IMR-90 (cell line): ENCODE results near the gene BASP1. TPM values are rescaled to one million over a fixed set of nuclear protein-coding genes. Genes with fewer than 3 reads are reported as not detected.

Source experiments
- ATAC-seq: fragments of 200-7000 bp; cut with Tn5 transposase; 2 replicates; pipeline ENCODE4 v1.9.1; 2020; ENCODE audit warnings: low read depth, mild to moderate bottlenecking, moderate library complexity
- BruUV-seq: library from RNA; stranded (reverse); fragments of 400-500 nt; replicated peaks from 2 replicates; lab custom pipeline; 2021; lab: Mats Ljungman, UMichigan
- CTCF ChIA-PET: fragments of 300-600 bp; formaldehyde crosslinking; extraction: SDS; loops from one replicate; lab custom pipeline; 2021; ENCODE audit warnings: antibody characterized with exemption; lab: Yijun Ruan, JAX
- POLR2A ChIA-PET: fragments of 300-600 bp; sonication (Branson Sonifier 250); formaldehyde crosslinking; loops from one replicate; lab custom pipeline; 2022; ENCODE audit warnings: antibody characterized with exemption; ENCODE audit not compliant: unreplicated experiment; lab: Charles Lee
- DNase-seq: peaks from one replicate; pipeline ENCODE4 v3.0.0; 2013
- H2AFZ ChIP-seq: replicated peaks from 2 replicates; pipeline ENCODE3; 2013; ENCODE audit warnings: low read length, mild to moderate bottlenecking; ENCODE audit not compliant: poor library complexity
- H2AK5ac ChIP-seq: 2 replicates; pipeline ENCODE4 v1.6.1; 2013; ENCODE audit warnings: low read depth, low read length, inconsistent platforms
- H2AK9ac ChIP-seq: replicated peaks from 2 replicates; pipeline ENCODE3; 2013; ENCODE audit warnings: mild to moderate bottlenecking, low read depth, low read length, moderate library complexity; ENCODE audit not compliant: poor library complexity
- H2BK120ac ChIP-seq: 2 replicates; pipeline ENCODE4 v1.6.1; 2013; ENCODE audit warnings: low read depth, low read length, inconsistent platforms
- H2BK15ac ChIP-seq: 3 replicates; pipeline ENCODE4 v1.6.1; 2013; ENCODE audit warnings: low read depth, low read length, inconsistent platforms
- H2BK20ac ChIP-seq: 2 replicates; pipeline ENCODE4 v1.6.1; 2013; ENCODE audit warnings: low read depth, mild to moderate bottlenecking, inconsistent platforms, low read length, moderate library complexity
- H2BK5ac ChIP-seq: 2 replicates; pipeline ENCODE4 v1.6.1; 2013; ENCODE audit warnings: mild to moderate bottlenecking, low read depth, low read length, inconsistent platforms; ENCODE audit not compliant: poor library complexity, severe bottlenecking
- H3K14ac ChIP-seq: replicated peaks from 2 replicates; pipeline ENCODE4 v1.6.1; 2013; ENCODE audit warnings: low read depth, low read length, inconsistent platforms
- H3K18ac ChIP-seq: 2 replicates; pipeline ENCODE4 v1.6.1; 2013; ENCODE audit warnings: low read depth, low read length, control low read depth
- H3K23ac ChIP-seq: 2 replicates; pipeline ENCODE4 v1.6.1; 2013; ENCODE audit warnings: low read depth, low read length, inconsistent platforms
- H3K27ac ChIP-seq: 2 replicates; pipeline ENCODE4 v1.5.1; 2013; ENCODE audit warnings: mild to moderate bottlenecking, control low read depth, low read length; ENCODE audit not compliant: insufficient read depth
- H3K27me3 ChIP-seq: 2 replicates; pipeline ENCODE4 v1.6.1; 2013; ENCODE audit warnings: low read length; ENCODE audit not compliant: control insufficient read depth, insufficient read depth
- H3K36me3 ChIP-seq: 2 replicates; pipeline ENCODE4 v1.6.1; 2013; ENCODE audit warnings: low read length, mixed read lengths; ENCODE audit not compliant: control insufficient read depth, insufficient read depth
- H3K4ac ChIP-seq: 2 replicates; pipeline ENCODE4 v1.6.1; 2013; ENCODE audit warnings: low read depth, low read length, inconsistent platforms
- H3K4me1 ChIP-seq: 2 replicates; pipeline ENCODE4 v1.6.1; 2013; ENCODE audit warnings: low read length, mixed read lengths; ENCODE audit not compliant: control insufficient read depth, insufficient read depth
- H3K4me2 ChIP-seq: 2 replicates; pipeline ENCODE4 v1.6.1; 2013; ENCODE audit warnings: low read depth, mild to moderate bottlenecking, control low read depth, low read length, moderate library complexity
- H3K4me3 ChIP-seq: 2 replicates; pipeline ENCODE4 v1.5.1; 2013; ENCODE audit warnings: low read depth, mild to moderate bottlenecking, control low read depth, low read length, moderate library complexity; ENCODE audit not compliant: insufficient read depth
- H3K56ac ChIP-seq: 2 replicates; pipeline ENCODE4 v1.6.1; 2013; ENCODE audit warnings: low read length, inconsistent platforms; ENCODE audit not compliant: insufficient read depth; ENCODE audit errors: extremely low read depth
- H3K79me1 ChIP-seq, 2 experiments: 2 replicates each; pipeline ENCODE4 v1.6.1; 2013; ENCODE audit warnings: low read length in 2 of 2, inconsistent platforms in 1 of 2, low read depth in 1 of 2
- H3K9ac ChIP-seq: 2 replicates; pipeline ENCODE4 v1.6.1; 2013; ENCODE audit warnings: low read depth, low read length, control low read depth
- H3K9me1 ChIP-seq: 2 replicates; pipeline ENCODE4 v1.6.1; 2013; ENCODE audit warnings: low read length, inconsistent platforms; ENCODE audit not compliant: insufficient read depth
- H3K9me3 ChIP-seq: 2 replicates; pipeline ENCODE4 v1.6.1; 2013; ENCODE audit warnings: low read length; ENCODE audit not compliant: control insufficient read depth, insufficient read depth
- H4K20me1 ChIP-seq: 2 replicates; pipeline ENCODE4 v1.6.1; 2013; ENCODE audit warnings: low read length, inconsistent platforms; ENCODE audit not compliant: insufficient read depth
- H4K5ac ChIP-seq: 2 replicates; pipeline ENCODE4 v1.6.1; 2013; ENCODE audit warnings: mild to moderate bottlenecking, low read depth, low read length, control low read depth
- H4K8ac ChIP-seq, 2 experiments: 2 replicates each; pipeline ENCODE4 v1.6.1; 2013; ENCODE audit warnings: low read depth in 2 of 2, low read length in 2 of 2, control low read depth in 1 of 2, inconsistent platforms in 1 of 2
- H4K91ac ChIP-seq: 2 replicates; pipeline ENCODE4 v1.6.1; 2013; ENCODE audit warnings: low read depth, low read length, inconsistent platforms; ENCODE audit not compliant: insufficient read depth
- MAFK ChIP-seq: IDR thresholded peaks from 2 replicates; pipeline ENCODE4 v1.6.1; 2012; ENCODE audit warnings: low read depth, low read length, improper control_type of control experiment
- WGBS, 2 experiments: methylation state at CpG; one replicate each; pipeline versions ENCODE4 v1.1.5 to v1.1.7; 2013; ENCODE audit warnings: missing lambda C conversion rate in 2 of 2; ENCODE audit not compliant: insufficient read length in 1 of 2; ENCODE audit errors: extremely low coverage in 2 of 2; 5-methylcytosine and 5-hydroxymethylcytosine counted together
- dilution Hi-C: fragments of 300-500 bp; cut with HindIII; formaldehyde crosslinking; loops from one replicate; pipeline ENCODE4 v1.14.3; 2018; ENCODE audit warnings: low sequenced_read_pairs; ENCODE audit not compliant: unreplicated experiment
- in situ Hi-C: fragments of 300-500 bp; cut with MboI; formaldehyde crosslinking; loops from 3 replicates; pipeline ENCODE4 v1.14.3; 2019; ENCODE audit warnings: low sequenced_read_pairs, inconsistent platforms, mixed read lengths
- intact Hi-C: fragments of 100-400 bp; cut with micrococcal nuclease; formaldehyde crosslinking; loops from 2 replicates; pipeline ENCODE4 v1.10.0; 2022
- polyA plus RNA-seq, 3 experiments: library from polyadenylated mRNA; depleted of rRNA; stranded (reverse); fragments of >200 nt; gene quantifications; 2 replicates each; pipeline ENCODE4 v1.2.3, GENCODE V29; 2012; ENCODE audit warnings: low replicate concordance in 1 of 3
- total RNA-seq: library from RNA; depleted of rRNA; stranded (reverse); fragments of >200 nt; gene quantifications from 2 replicates; pipeline ENCODE4 v1.2.3, GENCODE V29; 2012

BASP1 gene
- total and polyA plus RNA-seq, 2 of the 4 experiments (the other 2 are of a cell fraction): 39.6 to 103 TPM

DNA sequence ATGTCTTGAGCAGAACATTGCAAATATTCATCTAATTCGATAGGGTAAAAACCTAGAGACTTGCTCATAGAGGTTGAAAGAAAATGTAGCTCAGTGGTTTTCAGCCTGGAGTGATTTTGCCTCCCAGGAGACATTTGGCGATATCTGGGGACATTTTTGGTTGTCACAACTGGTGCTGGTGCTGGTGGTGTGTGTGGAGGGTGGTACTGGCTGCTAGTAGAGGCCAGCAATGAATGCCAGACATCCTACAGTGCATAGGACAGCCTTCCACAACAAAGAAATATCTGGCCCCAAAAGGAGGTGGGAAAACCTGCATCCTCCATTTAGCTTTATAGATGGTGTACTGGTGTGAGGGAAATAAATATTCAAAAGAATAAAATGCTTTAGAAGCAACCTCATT, 2.1 kb upstream of the BASP1 start:
- Histone ChIP-seq H3K4me2 (peak overlapping the region; percentile 55; the same call in 1 of the 2 replicates), H4K20me1 (peaks cover 20% of the 10 kb centered on the region), H4K5ac (no peak overlapping the region), H3K4me3 (no peak overlapping the region), H2AFZ (no peak overlapping the region), H2BK20ac (no peak overlapping the region), H3K18ac (no peak overlapping the region), H3K79me1 (peaks cover 0 to 14% of the 10 kb centered on the region in 2 experiments; a peak in 3 of 4 replicates), H3K27me3 (no peaks in the 10 kb centered on the region; the same call in 1 of the 2 replicates), H3K9me1 (no peaks in the 10 kb centered on the region), H3K4me1 (peaks cover 3% of the 10 kb centered on the region; the same call in 1 of the 2 replicates), H3K27ac (no peak overlapping the region), H2AK5ac (no peak overlapping the region), H3K9ac (no peak overlapping the region), H2BK15ac (no peak overlapping the region), H2BK120ac (no peak overlapping the region), H4K8ac (no peak overlapping the region), H3K56ac (no peak overlapping the region), H2AK9ac (no peak overlapping the region), H4K91ac (no peak overlapping the region), H3K36me3 (peaks cover 5% of the 10 kb centered on the region), H3K9me3 (no peaks in the 10 kb centered on the region), H2BK5ac (no peak overlapping the region), H3K4ac (no peak overlapping the region), H3K23ac (no peak overlapping the region), H3K14ac (no peak overlapping the region)
- no peak for TF ChIP-seq MAFK
- WGBS, 2 experiments: no CpG with 5 or more reads among the region's 2 CpGs
- ATAC-seq (no peak), DNase-seq (no peak)
- CTCF ChIA-PET: interaction anchor here (0.8 to 3.5 kb wide), 13 partner anchors 163 to 1099 kb away, joined by 3 to 27 read pairs (median 4); no protein-coding TSS in a partner anchor
- intact Hi-C loops (loop anchor here (5.0 to 10.0 kb wide), 5 partner anchors 162 to 829 kb away; no protein-coding TSS in a partner anchor), in situ Hi-C loops (loop anchor here (5.0 to 10.0 kb wide), 2 partner anchors 899 to 1067 kb away; no protein-coding TSS in a partner anchor), dilution Hi-C loops (no loop called here)
- no TSS peak for BruUV-seq
- POLR2A ChIA-PET: no interaction called here
